K562 (cell line): ENCODE results near the gene MLLT6.

Experiments used
- CTCF ChIP-seq, 3 experiments: IDR thresholded peaks in 2 of 3; conservative IDR thresholded peaks in 1 of 3; 2 replicates each; pipeline ENCODE4 v1.5.1; 2011 to 2012; ENCODE audit warnings: low read length in 3 of 3, mild to moderate bottlenecking in 3 of 3, control low read depth in 2 of 3, improper control_type of control experiment in 1 of 3, inconsistent platforms in 1 of 3, low read depth in 1 of 3, mixed read lengths in 1 of 3, moderate library complexity in 1 of 3; ENCODE audit not compliant: insufficient read depth in 2 of 3
- GATAD2A ChIP-seq: fragments of 450-650 bp; IDR thresholded peaks from 2 replicates; pipeline ENCODE4 v1.6.1; 2017
- MAFK ChIP-seq: IDR thresholded peaks from 2 replicates; pipeline ENCODE4 v1.6.1; 2011; ENCODE audit warnings: low read length, improper control_type of control experiment
- MECOM ChIP-seq: fragments of 250-450 bp; sonication (Bioruptor Pico); IDR thresholded peaks from 2 replicates; pipeline ENCODE4 v1.8.0; 2022; ENCODE audit warnings: inconsistent platforms
- MYNN ChIP-seq, 2 experiments: sonication (generic); formaldehyde crosslinking in 1 of 2; IDR thresholded peaks; 2 replicates each; pipeline versions ENCODE4 v1.5.0 to v1.6.1; 2016 to 2020; ENCODE audit warnings: antibody characterized with exemption in 1 of 2, missing genetic modification reagents in 1 of 2
- POLR2A ChIP-seq: fragments of 450-650 bp; conservative IDR thresholded peaks from 2 replicates; pipeline ENCODE4 v1.6.1; 2016
- POLR2AphosphoS5 ChIP-seq: IDR thresholded peaks from 2 replicates; pipeline ENCODE4 v1.6.1; 2011; ENCODE audit warnings: mild to moderate bottlenecking, low read depth, low read length, moderate library complexity; ENCODE audit not compliant: control insufficient read depth, insufficient read depth
- RBM15 ChIP-seq: fragments of 200-400 bp; formaldehyde crosslinking; IDR thresholded peaks from 2 replicates; pipeline ENCODE4 v1.6.1; 2018; ENCODE audit warnings: mild to moderate bottlenecking, low read length, moderate library complexity; ENCODE audit not compliant: insufficient read depth
- SETDB1 ChIP-seq: IDR thresholded peaks from one replicate; pipeline ENCODE4 v1.6.1; 2012; ENCODE audit warnings: low read length, control low read depth, inconsistent platforms
- SMARCB1 ChIP-seq: IDR thresholded peaks from 2 replicates; pipeline ENCODE4 v1.6.1; 2011; ENCODE audit warnings: improper control_type of control experiment, low read depth; ENCODE audit not compliant: insufficient read length
- ZFP1 ChIP-seq: fragments of 450-650 bp; formaldehyde crosslinking; IDR thresholded peaks from 2 replicates; pipeline ENCODE4 v1.4.0; 2020; ENCODE audit warnings: mild to moderate bottlenecking, mixed read lengths

- TF ChIP-seq GATAD2A (0 out of 2 replicates have a peak, but pooled peaks have one; percentile 39), RBM15 (no peak), ZFP1 (CRISPR knock-in tag) (no peak), MECOM (CRISPR knock-in tag) (no peak), POLR2A (peak; percentile 71), SMARCB1 (no peak), SETDB1 (no peak), CTCF (IDR thresholded peaks at IDR 0.05 in 2 of 3, conservative IDR thresholded peaks at IDR 0.05 in 1 of 3; ENCODE audit: insufficient read depth in 2 of 3, low read depth in 1 of 3, low read length in 3 of 3) (no peak), MAFK (no peak), POLR2AphosphoS5 (no peak; the same call in 1 of the 2 replicates), MYNN (IDR thresholded peaks at IDR 0.05) (peak; percentile 55; the same call in 1 of the 2 replicates), MYNN (CRISPR knock-in tag; IDR thresholded peaks at IDR 0.05) (no peak)
Observed at GRCh38 chr17:38703742-38704605, 1.1 kb upstream of the MLLT6 start.
